ENCODE measurements around the gene TEKT5.
"Not testable (repeated sequence)": the region's sequence is repeated elsewhere in the genome, so short reads cannot be mapped to it uniquely, and the experiment has no call there.

The TEKT5 gene

GRCh38 chr16:10699756-10700155 is 5.0 kb upstream of the TEKT5 start:
- H3K4me3 Mint-ChIP-seq: no peak overlapping the region
- H3K36me3 Mint-ChIP-seq: no peaks in the 10 kb centered on the region
- no peaks in the 10 kb centered on the region for H3K9me3 Mint-ChIP-seq (ENCODE audit: low read depth)
- no peaks in the 10 kb centered on the region for H3K4me1 Mint-ChIP-seq (ENCODE audit: low read depth)
- peaks cover 9% of the 10 kb centered on the region for H3K27me3 Mint-ChIP-seq
- H3K27ac Mint-ChIP-seq: no peak overlapping the region

- H3K27ac Mint-ChIP-seq: no peak overlapping the region
- H3K4me3 Mint-ChIP-seq: no peak overlapping the region
- H3K4me1 Mint-ChIP-seq (ENCODE audit: low read depth): no peaks in the 10 kb centered on the region
Observed at GRCh38 chr16:10694306-10694705, 424 bp downstream of the TEKT5 start.

GRCh38 chr16:10693889-10694288 is 841 bp downstream of the TEKT5 start:
- H3K4me3 Mint-ChIP-seq: no peak overlapping the region
- no peaks in the 10 kb centered on the region for H3K4me1 Mint-ChIP-seq (ENCODE audit: low read depth)
- no peaks in the 10 kb centered on the region for H3K9me3 Mint-ChIP-seq (ENCODE audit: low read depth)
- no peak overlapping the region for H3K27ac Mint-ChIP-seq
- H3K27me3 Mint-ChIP-seq: peaks cover 14% of the 10 kb centered on the region
- H3K36me3 Mint-ChIP-seq: no peaks in the 10 kb centered on the region

More at GRCh38 chr16:10694306-10694705, 424 bp downstream of the TEKT5 start:
- Mint-ChIP-seq H3K36me3 (no peaks in the 10 kb centered on the region), H3K9me3 (ENCODE audit: low read depth) (no peaks in the 10 kb centered on the region), H3K27me3 (peaks cover 14% of the 10 kb centered on the region)

GRCh38 chr16:10692470-10692869 is 2.3 kb downstream of the TEKT5 start:
- Mint-ChIP-seq H3K9me3 (ENCODE audit: low read depth) (no peaks in the 10 kb centered on the region), H3K27ac (no peak overlapping the region), H3K4me1 (ENCODE audit: low read depth) (no peaks in the 10 kb centered on the region), H3K36me3 (no peaks in the 10 kb centered on the region), H3K4me3 (no peak overlapping the region), H3K27me3 (peaks cover 14% of the 10 kb centered on the region)

- Mint-ChIP-seq H3K9me3 (ENCODE audit: low read depth) (no peaks in the 10 kb centered on the region), H3K4me3 (no peak overlapping the region), H3K27ac (no peak overlapping the region), H3K36me3 (no peaks in the 10 kb centered on the region), H3K4me1 (ENCODE audit: low read depth) (no peaks in the 10 kb centered on the region), H3K27me3 (peaks cover 5% of the 10 kb centered on the region)
Observed at GRCh38 chr16:10688726-10689125, 6.0 kb downstream of the TEKT5 start.

GRCh38 chr16:10688291-10688690 is 6.4 kb downstream of the TEKT5 start:
- peaks cover 4% of the 10 kb centered on the region for H3K27me3 Mint-ChIP-seq
- H3K4me3 Mint-ChIP-seq: no peak overlapping the region
- no peaks in the 10 kb centered on the region for H3K9me3 Mint-ChIP-seq (ENCODE audit: low read depth)
- H3K4me1 Mint-ChIP-seq (ENCODE audit: low read depth): no peaks in the 10 kb centered on the region
- no peaks in the 10 kb centered on the region for H3K36me3 Mint-ChIP-seq
- H3K27ac Mint-ChIP-seq: no peak overlapping the region

- no peaks in the 10 kb centered on the region for H3K9me3 Mint-ChIP-seq (ENCODE audit: low read depth)
- no peak overlapping the region for H3K27ac Mint-ChIP-seq
- H3K27me3 Mint-ChIP-seq: no peaks in the 10 kb centered on the region
- no peak overlapping the region for H3K4me3 Mint-ChIP-seq
- H3K4me1 Mint-ChIP-seq (ENCODE audit: low read depth): no peaks in the 10 kb centered on the region
- H3K36me3 Mint-ChIP-seq: no peaks in the 10 kb centered on the region
Observed at GRCh38 chr16:10685709-10686108, 9.0 kb downstream of the TEKT5 start.

GRCh38 chr16:10684511-10685151 is 10.1 kb downstream of the TEKT5 start:
- Mint-ChIP-seq H3K27ac (no peak overlapping the region), H3K9me3 (ENCODE audit: low read depth) (no peaks in the 10 kb centered on the region), H3K27me3 (no peaks in the 10 kb centered on the region), H3K4me1 (ENCODE audit: low read depth) (no peaks in the 10 kb centered on the region), H3K36me3 (no peaks in the 10 kb centered on the region), H3K4me3 (no peak overlapping the region)

GRCh38 chr16:10683170-10683569 is 11.6 kb downstream of the TEKT5 start:
- Mint-ChIP-seq H3K4me3 (no peak overlapping the region), H3K27ac (no peak overlapping the region), H3K4me1 (ENCODE audit: low read depth) (no peaks in the 10 kb centered on the region), H3K9me3 (ENCODE audit: low read depth) (no peaks in the 10 kb centered on the region), H3K27me3 (no peaks in the 10 kb centered on the region), H3K36me3 (no peaks in the 10 kb centered on the region)

GRCh38 chr16:10682604-10683003 is 12.1 kb downstream of the TEKT5 start:
- H3K4me3 Mint-ChIP-seq: no peak overlapping the region
- H3K4me1 Mint-ChIP-seq (ENCODE audit: low read depth): no peaks in the 10 kb centered on the region
- H3K27ac Mint-ChIP-seq: no peak overlapping the region
- H3K36me3 Mint-ChIP-seq: no peaks in the 10 kb centered on the region
- H3K9me3 Mint-ChIP-seq (ENCODE audit: low read depth): no peaks in the 10 kb centered on the region
- no peaks in the 10 kb centered on the region for H3K27me3 Mint-ChIP-seq

- H3K4me3 Mint-ChIP-seq: no peak overlapping the region
- no peaks in the 10 kb centered on the region for H3K27me3 Mint-ChIP-seq
- H3K27ac Mint-ChIP-seq: no peak overlapping the region
- no peaks in the 10 kb centered on the region for H3K36me3 Mint-ChIP-seq
- H3K9me3 Mint-ChIP-seq (ENCODE audit: low read depth): no peaks in the 10 kb centered on the region
- no peaks in the 10 kb centered on the region for H3K4me1 Mint-ChIP-seq (ENCODE audit: low read depth)
Observed at GRCh38 chr16:10681310-10682308, 13.1 kb downstream of the TEKT5 start.

GRCh38 chr16:10679921-10680320 is 14.8 kb downstream of the TEKT5 start:
- Mint-ChIP-seq H3K4me1 (ENCODE audit: low read depth) (no peaks in the 10 kb centered on the region), H3K27ac (no peak overlapping the region), H3K36me3 (no peaks in the 10 kb centered on the region), H3K27me3 (no peaks in the 10 kb centered on the region), H3K4me3 (no peak overlapping the region), H3K9me3 (ENCODE audit: low read depth) (no peaks in the 10 kb centered on the region)

- not testable (repeated sequence) for H3K27me3 Mint-ChIP-seq; H3K9me3 Mint-ChIP-seq (ENCODE audit: low read depth); H3K27ac Mint-ChIP-seq; H3K4me3 Mint-ChIP-seq; H3K36me3 Mint-ChIP-seq; H3K4me1 Mint-ChIP-seq (ENCODE audit: low read depth)
Observed at GRCh38 chr16:10679441-10679840, 15.3 kb downstream of the TEKT5 start.

GRCh38 chr16:10678655-10679054 is 16.1 kb downstream of the TEKT5 start:
- H3K27ac Mint-ChIP-seq: no peak overlapping the region
- H3K9me3 Mint-ChIP-seq (ENCODE audit: low read depth): no peaks in the 10 kb centered on the region
- no peaks in the 10 kb centered on the region for H3K36me3 Mint-ChIP-seq
- no peak overlapping the region for H3K4me3 Mint-ChIP-seq
- no peaks in the 10 kb centered on the region for H3K27me3 Mint-ChIP-seq
- no peaks in the 10 kb centered on the region for H3K4me1 Mint-ChIP-seq (ENCODE audit: low read depth)

- Mint-ChIP-seq H3K36me3 (no peaks in the 10 kb centered on the region), H3K4me1 (ENCODE audit: low read depth) (no peaks in the 10 kb centered on the region), H3K27me3 (no peaks in the 10 kb centered on the region), H3K4me3 (no peak overlapping the region), H3K9me3 (ENCODE audit: low read depth) (no peaks in the 10 kb centered on the region), H3K27ac (no peak overlapping the region)
Observed at GRCh38 chr16:10676284-10676683, 18.4 kb downstream of the TEKT5 start.
